Large intestine (tissue), 3 donors: ENCODE data around the gene CRYGS. TPM values are rescaled to one million over a fixed set of nuclear protein-coding genes. Genes with fewer than 3 reads are reported as not detected.
"Not testable (repeated sequence)": the region's sequence is repeated elsewhere in the genome, so short reads cannot be mapped to it uniquely, and the experiment has no call there.

ENCODE experiments used
- DNase-seq, 2 donors: peaks; one replicate each; pipeline versions ENCODE4 v3.0.0 to v3.0.0-alpha.2; 2013
- H3K27ac ChIP-seq: one replicate; pipeline ENCODE4 v1.5.1; 2013; ENCODE audit warnings: low read length
- H3K27me3 ChIP-seq: 2 replicates; pipeline ENCODE4 v1.6.1; 2013; ENCODE audit warnings: low read length; ENCODE audit not compliant: control insufficient read depth, insufficient read depth
- H3K36me3 ChIP-seq: 2 replicates; pipeline ENCODE4 v1.6.1; 2013; ENCODE audit warnings: low read length; ENCODE audit not compliant: control insufficient read depth, insufficient read depth
- H3K4me1 ChIP-seq: one replicate; pipeline ENCODE4 v1.6.1; 2013; ENCODE audit warnings: low read length; ENCODE audit not compliant: control insufficient read depth, insufficient read depth
- H3K4me3 ChIP-seq: one replicate; pipeline ENCODE4 v1.5.1; 2013; ENCODE audit warnings: low read length
- H3K9me3 ChIP-seq: one replicate; pipeline ENCODE4 v1.6.1; 2013; ENCODE audit warnings: mild to moderate bottlenecking, low read depth, low read length, moderate library complexity; ENCODE audit not compliant: control insufficient read depth
- WGBS: methylation state at CpG from one replicate; pipeline ENCODE4 v1.1.5; 2013; ENCODE audit warnings: low lambda C conversion rate; ENCODE audit not compliant: insufficient coverage; 5-methylcytosine and 5-hydroxymethylcytosine counted together
- polyA plus RNA-seq: library from polyadenylated mRNA; unstranded; fragments of 120-200 nt; gene quantifications from one replicate; pipeline ENCODE4 v1.2.1, GENCODE V29; 2013

Gene CRYGS
- polyA plus RNA-seq, 1 donor, result 4.9 TPM

DNA sequence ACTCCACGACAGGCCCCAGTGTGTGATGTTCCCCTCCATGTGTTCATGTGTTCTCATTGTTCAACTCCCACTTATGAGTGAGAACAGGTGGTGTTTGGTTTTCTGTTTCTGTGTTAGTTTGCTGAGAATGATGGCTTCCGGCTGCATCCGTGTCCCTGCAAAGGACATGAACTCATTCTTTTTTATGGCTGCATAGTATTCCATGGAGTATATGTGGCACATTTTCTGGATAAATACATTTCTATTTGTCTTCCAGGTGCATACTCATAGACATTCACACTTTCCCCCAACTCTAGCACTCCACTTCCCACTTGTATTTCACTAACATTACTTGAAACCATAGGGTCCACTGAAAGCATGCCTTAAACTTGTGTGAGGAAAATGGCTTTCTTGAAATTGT lies 12.5 kb downstream of the CRYGS start:
- not testable (repeated sequence) for H3K36me3 ChIP-seq, H3K4me3 ChIP-seq, H3K27me3 ChIP-seq, H3K4me1 ChIP-seq, DNase-seq, H3K9me3 ChIP-seq, H3K27ac ChIP-seq
- WGBS, result no CpG with 5 or more reads among the region's 3 CpGs

- Histone ChIP-seq H3K9me3 (no peaks in the 10 kb centered on the region), H3K27ac (no peak overlapping the region), H3K4me1 (no peaks in the 10 kb centered on the region), H3K27me3 (peaks cover 7% of the 10 kb centered on the region), H3K4me3 (no peak overlapping the region), H3K36me3 (no peaks in the 10 kb centered on the region)
- no peak for DNase-seq
Measured at GRCh38 chr3:186530415-186530814, 13.8 kb downstream of the CRYGS start.

GRCh38 chr3:186529201-186529999 lies 14.8 kb downstream of the CRYGS start:
- peaks cover 9% of the 10 kb centered on the region for H3K27me3 ChIP-seq
- H3K4me3 ChIP-seq, result no peak overlapping the region
- no peaks in the 10 kb centered on the region for H3K4me1 ChIP-seq
- no peak overlapping the region for H3K27ac ChIP-seq
- no peaks in the 10 kb centered on the region for H3K9me3 ChIP-seq
- no CpG with 5 or more reads among the region's 11 CpGs for whole genome bisulfite sequencing
- no peaks in the 10 kb centered on the region for H3K36me3 ChIP-seq
- DNase-seq, result no peak

DNA sequence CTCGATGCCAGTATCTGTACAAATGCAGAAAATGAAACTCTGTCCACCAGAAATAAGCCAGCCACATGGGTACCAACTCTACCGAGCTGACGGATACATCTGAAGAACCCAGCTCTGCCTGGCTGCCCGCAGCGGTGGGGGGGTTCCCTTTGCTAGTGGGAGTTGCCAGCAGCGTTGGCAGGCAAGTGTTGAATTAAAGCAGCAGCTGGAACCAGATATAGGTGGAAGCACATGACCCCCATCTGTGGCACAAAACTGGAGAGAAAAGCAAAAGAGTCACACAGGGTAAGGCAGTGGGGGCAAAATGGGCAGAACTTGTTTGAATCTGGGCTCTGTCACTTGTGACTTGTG lies 17.9 kb downstream of the CRYGS start:
- Histone ChIP-seq H3K27ac (no peak overlapping the region), H3K36me3 (no peaks in the 10 kb centered on the region), H3K4me1 (no peaks in the 10 kb centered on the region), H3K9me3 (no peaks in the 10 kb centered on the region), H3K4me3 (no peak overlapping the region), H3K27me3 (peaks cover 9% of the 10 kb centered on the region)
- no peak for DNase-seq
- no CpG with 5 or more reads among the region's 6 CpGs for WGBS

GRCh38 chr3:186525369-186526255 lies 18.6 kb downstream of the CRYGS start:
- H3K4me1 ChIP-seq, result no peaks in the 10 kb centered on the region
- H3K4me3 ChIP-seq, result no peak overlapping the region
- DNase-seq, result no peak
- H3K27me3 ChIP-seq, result peaks cover 9% of the 10 kb centered on the region
- WGBS, result 90% methylated on average over 2 of the region's 9 CpGs
- no peaks in the 10 kb centered on the region for H3K9me3 ChIP-seq
- H3K36me3 ChIP-seq, result no peaks in the 10 kb centered on the region
- no peak overlapping the region for H3K27ac ChIP-seq

DNA sequence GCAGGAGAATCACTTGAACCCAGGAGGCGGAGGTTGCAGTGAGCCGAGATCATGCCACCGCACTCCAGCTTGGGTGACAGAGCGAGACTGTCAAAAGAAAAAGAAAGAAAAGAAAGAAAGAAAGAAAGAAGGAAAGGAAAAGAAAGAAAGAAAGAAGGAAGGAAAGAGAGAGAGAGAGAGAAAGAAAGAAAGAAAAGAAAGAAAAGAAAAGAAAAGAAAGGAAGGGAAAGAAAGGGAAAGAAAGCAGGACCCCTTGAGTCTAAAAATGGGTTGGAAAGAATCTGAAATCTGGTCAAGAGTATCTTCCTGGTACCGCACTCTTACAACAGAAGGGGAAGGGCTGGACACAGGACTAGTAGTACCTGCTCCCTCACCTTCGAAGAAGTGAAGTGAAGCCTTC lies 19.6 kb downstream of the CRYGS start:
- Histone ChIP-seq H3K27me3 (peaks cover 12% of the 10 kb centered on the region), H3K4me1 (no peaks in the 10 kb centered on the region), H3K36me3 (no peaks in the 10 kb centered on the region), H3K4me3 (no peak overlapping the region), H3K27ac (no peak overlapping the region), H3K9me3 (no peaks in the 10 kb centered on the region)
- no peak for DNase-seq
- WGBS, result 98% methylated on average over 4 of the region's 6 CpGs

GRCh38 chr3:186523434-186523833 lies 20.7 kb downstream of the CRYGS start:
- no peak overlapping the region for H3K27ac ChIP-seq
- no CpG with 5 or more reads among the region's 2 CpGs for WGBS
- no peaks in the 10 kb centered on the region for H3K9me3 ChIP-seq
- no peak overlapping the region for H3K4me3 ChIP-seq
- H3K36me3 ChIP-seq, result no peaks in the 10 kb centered on the region
- H3K27me3 ChIP-seq, result peaks cover 16% of the 10 kb centered on the region
- DNase-seq, result no peak
- no peaks in the 10 kb centered on the region for H3K4me1 ChIP-seq

DNA sequence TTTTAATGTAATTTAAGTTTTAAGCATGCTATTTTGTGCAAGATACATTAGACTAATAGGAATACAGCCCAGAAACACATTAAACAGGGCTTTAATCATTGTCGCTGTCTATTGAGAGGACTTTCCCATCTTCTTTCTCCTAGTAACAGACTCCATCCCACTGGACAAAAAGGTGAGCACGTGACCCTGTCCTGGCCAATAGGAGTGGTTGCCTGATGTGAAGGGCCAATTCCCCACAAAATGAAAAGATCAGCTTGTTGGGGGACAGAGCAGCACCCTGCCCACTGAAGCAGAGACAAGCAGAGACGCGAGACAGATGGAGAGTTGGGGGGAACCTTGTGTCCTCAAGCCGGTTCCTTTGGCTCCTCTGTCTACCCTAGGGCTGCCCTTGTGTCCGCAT lies 21.2 kb downstream of the CRYGS start:
- H3K9me3 ChIP-seq, result no peaks in the 10 kb centered on the region
- DNase-seq, result no peak
- H3K27me3 ChIP-seq, result peaks cover 16% of the 10 kb centered on the region
- no CpG with 5 or more reads among the region's 6 CpGs for WGBS
- no peaks in the 10 kb centered on the region for H3K36me3 ChIP-seq
- no peak overlapping the region for H3K27ac ChIP-seq
- no peak overlapping the region for H3K4me3 ChIP-seq
- no peaks in the 10 kb centered on the region for H3K4me1 ChIP-seq

DNA sequence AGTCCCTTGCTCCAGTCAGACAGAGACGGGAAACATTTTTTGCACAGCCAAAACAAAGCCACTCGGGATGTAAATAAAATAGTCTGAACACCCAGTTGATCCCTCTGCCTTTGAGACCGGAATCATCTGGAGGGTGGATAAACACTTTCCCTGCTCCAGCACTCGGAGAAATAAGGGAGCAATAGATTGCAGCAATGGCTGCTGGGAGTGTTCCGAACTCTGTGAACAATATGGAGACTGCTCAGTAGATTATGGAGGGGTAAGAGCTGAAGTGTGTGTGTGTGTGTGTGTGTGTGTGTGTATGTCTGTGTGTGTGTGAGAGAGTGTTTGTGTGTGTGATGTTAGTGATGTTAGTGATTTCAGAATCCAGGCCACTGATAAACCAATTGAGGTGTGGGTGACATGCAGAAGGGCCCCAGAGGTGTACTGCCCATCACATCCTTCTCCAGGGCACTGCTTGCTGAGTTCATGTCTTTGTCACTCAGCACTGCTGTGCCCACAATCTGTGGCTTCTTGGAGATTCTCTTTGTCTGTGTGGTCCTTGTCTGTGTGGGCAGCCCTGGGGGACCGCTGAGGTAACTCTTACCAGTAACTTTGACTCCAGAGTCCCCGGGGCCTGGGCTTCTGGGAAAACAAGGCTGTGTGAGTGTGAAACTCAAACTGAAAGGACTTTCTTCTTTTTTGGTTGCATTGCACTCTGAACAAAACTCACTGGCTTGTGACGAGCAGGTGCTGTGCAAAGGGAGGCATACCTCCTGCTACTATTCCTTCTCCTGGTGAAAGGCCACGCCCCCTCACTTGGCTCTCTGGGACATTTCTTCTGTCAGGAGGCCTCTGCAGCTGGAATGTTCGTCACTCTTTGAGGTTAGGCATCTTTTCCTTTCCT lies 23.0 kb downstream of the CRYGS start:
- no peak for DNase-seq
- Histone ChIP-seq H3K27ac (no peak overlapping the region), H3K4me1 (no peaks in the 10 kb centered on the region), H3K36me3 (no peaks in the 10 kb centered on the region), H3K9me3 (no peaks in the 10 kb centered on the region), H3K4me3 (no peak overlapping the region), H3K27me3 (peaks cover 12% of the 10 kb centered on the region)
- 40% methylated on average over 1 of the region's 10 CpGs for WGBS

- Histone ChIP-seq H3K4me1 (no peaks in the 10 kb centered on the region), H3K36me3 (no peaks in the 10 kb centered on the region), H3K9me3 (no peaks in the 10 kb centered on the region), H3K27ac (no peak overlapping the region), H3K4me3 (no peak overlapping the region), H3K27me3 (peaks cover 11% of the 10 kb centered on the region)
- no CpG with 5 or more reads among the region's 5 CpGs for WGBS
- DNase-seq, result no peak
Measured at GRCh38 chr3:186520431-186520830, 23.7 kb downstream of the CRYGS start.
